IMR-90 (cell line): ENCODE results near the gene PARVB. TPM values are rescaled to one million over a fixed set of nuclear protein-coding genes. Genes with fewer than 3 reads are reported as not detected.

ENCODE experiments used
- ATAC-seq: fragments of 200-7000 bp; cut with Tn5 transposase; 2 replicates; pipeline ENCODE4 v1.9.1; 2020; ENCODE audit warnings: low read depth, mild to moderate bottlenecking, moderate library complexity
- BruUV-seq: library from RNA; stranded (reverse); fragments of 400-500 nt; replicated peaks from 2 replicates; lab custom pipeline; 2021; lab: Mats Ljungman, UMichigan
- CTCF ChIA-PET: fragments of 300-600 bp; formaldehyde crosslinking; extraction: SDS; loops from one replicate; lab custom pipeline; 2021; ENCODE audit warnings: antibody characterized with exemption; lab: Yijun Ruan, JAX
- POLR2A ChIA-PET: fragments of 300-600 bp; sonication (Branson Sonifier 250); formaldehyde crosslinking; loops from one replicate; lab custom pipeline; 2022; ENCODE audit warnings: antibody characterized with exemption; ENCODE audit not compliant: unreplicated experiment; lab: Charles Lee
- DNase-seq: peaks from one replicate; pipeline ENCODE4 v3.0.0; 2013
- H2AFZ ChIP-seq: replicated peaks from 2 replicates; pipeline ENCODE3; 2013; ENCODE audit warnings: low read length, mild to moderate bottlenecking; ENCODE audit not compliant: poor library complexity
- H2AK5ac ChIP-seq: 2 replicates; pipeline ENCODE4 v1.6.1; 2013; ENCODE audit warnings: low read depth, low read length, inconsistent platforms
- H2AK9ac ChIP-seq: replicated peaks from 2 replicates; pipeline ENCODE3; 2013; ENCODE audit warnings: mild to moderate bottlenecking, low read depth, low read length, moderate library complexity; ENCODE audit not compliant: poor library complexity
- H2BK120ac ChIP-seq: 2 replicates; pipeline ENCODE4 v1.6.1; 2013; ENCODE audit warnings: low read depth, low read length, inconsistent platforms
- H2BK15ac ChIP-seq: 3 replicates; pipeline ENCODE4 v1.6.1; 2013; ENCODE audit warnings: low read depth, low read length, inconsistent platforms
- H2BK20ac ChIP-seq: 2 replicates; pipeline ENCODE4 v1.6.1; 2013; ENCODE audit warnings: low read depth, mild to moderate bottlenecking, inconsistent platforms, low read length, moderate library complexity
- H2BK5ac ChIP-seq: 2 replicates; pipeline ENCODE4 v1.6.1; 2013; ENCODE audit warnings: mild to moderate bottlenecking, low read depth, low read length, inconsistent platforms; ENCODE audit not compliant: poor library complexity, severe bottlenecking
- H3K14ac ChIP-seq: replicated peaks from 2 replicates; pipeline ENCODE4 v1.6.1; 2013; ENCODE audit warnings: low read depth, low read length, inconsistent platforms
- H3K18ac ChIP-seq: 2 replicates; pipeline ENCODE4 v1.6.1; 2013; ENCODE audit warnings: low read depth, low read length, control low read depth
- H3K23ac ChIP-seq: 2 replicates; pipeline ENCODE4 v1.6.1; 2013; ENCODE audit warnings: low read depth, low read length, inconsistent platforms
- H3K27ac ChIP-seq: 2 replicates; pipeline ENCODE4 v1.5.1; 2013; ENCODE audit warnings: mild to moderate bottlenecking, control low read depth, low read length; ENCODE audit not compliant: insufficient read depth
- H3K27me3 ChIP-seq: 2 replicates; pipeline ENCODE4 v1.6.1; 2013; ENCODE audit warnings: low read length; ENCODE audit not compliant: control insufficient read depth, insufficient read depth
- H3K36me3 ChIP-seq: 2 replicates; pipeline ENCODE4 v1.6.1; 2013; ENCODE audit warnings: low read length, mixed read lengths; ENCODE audit not compliant: control insufficient read depth, insufficient read depth
- H3K4ac ChIP-seq: 2 replicates; pipeline ENCODE4 v1.6.1; 2013; ENCODE audit warnings: low read depth, low read length, inconsistent platforms
- H3K4me1 ChIP-seq: 2 replicates; pipeline ENCODE4 v1.6.1; 2013; ENCODE audit warnings: low read length, mixed read lengths; ENCODE audit not compliant: control insufficient read depth, insufficient read depth
- H3K4me2 ChIP-seq: 2 replicates; pipeline ENCODE4 v1.6.1; 2013; ENCODE audit warnings: low read depth, mild to moderate bottlenecking, control low read depth, low read length, moderate library complexity
- H3K4me3 ChIP-seq: 2 replicates; pipeline ENCODE4 v1.5.1; 2013; ENCODE audit warnings: low read depth, mild to moderate bottlenecking, control low read depth, low read length, moderate library complexity; ENCODE audit not compliant: insufficient read depth
- H3K56ac ChIP-seq: 2 replicates; pipeline ENCODE4 v1.6.1; 2013; ENCODE audit warnings: low read length, inconsistent platforms; ENCODE audit not compliant: insufficient read depth; ENCODE audit errors: extremely low read depth
- H3K79me1 ChIP-seq, 2 experiments: 2 replicates each; pipeline ENCODE4 v1.6.1; 2013; ENCODE audit warnings: low read length in 2 of 2, inconsistent platforms in 1 of 2, low read depth in 1 of 2
- H3K9ac ChIP-seq: 2 replicates; pipeline ENCODE4 v1.6.1; 2013; ENCODE audit warnings: low read depth, low read length, control low read depth
- H3K9me1 ChIP-seq: 2 replicates; pipeline ENCODE4 v1.6.1; 2013; ENCODE audit warnings: low read length, inconsistent platforms; ENCODE audit not compliant: insufficient read depth
- H3K9me3 ChIP-seq: 2 replicates; pipeline ENCODE4 v1.6.1; 2013; ENCODE audit warnings: low read length; ENCODE audit not compliant: control insufficient read depth, insufficient read depth
- H4K20me1 ChIP-seq: 2 replicates; pipeline ENCODE4 v1.6.1; 2013; ENCODE audit warnings: low read length, inconsistent platforms; ENCODE audit not compliant: insufficient read depth
- H4K5ac ChIP-seq: 2 replicates; pipeline ENCODE4 v1.6.1; 2013; ENCODE audit warnings: mild to moderate bottlenecking, low read depth, low read length, control low read depth
- H4K8ac ChIP-seq, 2 experiments: 2 replicates each; pipeline ENCODE4 v1.6.1; 2013; ENCODE audit warnings: low read depth in 2 of 2, low read length in 2 of 2, control low read depth in 1 of 2, inconsistent platforms in 1 of 2
- H4K91ac ChIP-seq: 2 replicates; pipeline ENCODE4 v1.6.1; 2013; ENCODE audit warnings: low read depth, low read length, inconsistent platforms; ENCODE audit not compliant: insufficient read depth
- BHLHE40 ChIP-seq: fragments of 150-350 bp; IDR thresholded peaks from 2 replicates; pipeline ENCODE4 v1.6.1; 2016; ENCODE audit warnings: mild to moderate bottlenecking, low read depth, low read length
- CEBPB ChIP-seq: IDR thresholded peaks from 2 replicates; pipeline ENCODE4 v1.6.1; 2012; ENCODE audit warnings: low read depth, low read length, improper control_type of control experiment
- CHD1 ChIP-seq: IDR thresholded peaks from 2 replicates; pipeline ENCODE4 v1.6.1; 2012; ENCODE audit warnings: low read depth, low read length, improper control_type of control experiment
- FOS ChIP-seq: fragments of 150-350 bp; IDR thresholded peaks from 2 replicates; pipeline ENCODE4 v1.6.1; 2016; ENCODE audit warnings: low read depth, low read length
- MAFK ChIP-seq: IDR thresholded peaks from 2 replicates; pipeline ENCODE4 v1.6.1; 2012; ENCODE audit warnings: low read depth, low read length, improper control_type of control experiment
- MAZ ChIP-seq: IDR thresholded peaks from 2 replicates; pipeline ENCODE4 v1.6.1; 2012; ENCODE audit warnings: low read depth, mild to moderate bottlenecking, low read length, improper control_type of control experiment, moderate library complexity, borderline replicate concordance
- MXI1 ChIP-seq: IDR thresholded peaks from 2 replicates; pipeline ENCODE4 v1.6.1; 2012; ENCODE audit warnings: low read depth, mild to moderate bottlenecking, low read length, moderate library complexity, borderline replicate concordance
- NFE2L2 ChIP-seq: fragments of 150-350 bp; IDR thresholded peaks from 2 replicates; pipeline ENCODE4 v1.6.1; 2016; ENCODE audit warnings: low read depth, mild to moderate bottlenecking, low read length
- POLR2A ChIP-seq: IDR thresholded peaks from 2 replicates; pipeline ENCODE4 v1.6.1; 2012; ENCODE audit warnings: mild to moderate bottlenecking, low read depth, low read length
- RAD21 ChIP-seq: IDR thresholded peaks from 2 replicates; pipeline ENCODE4 v1.6.1; 2012; ENCODE audit warnings: low read length, improper control_type of control experiment
- RCOR1 ChIP-seq: IDR thresholded peaks from 2 replicates; pipeline ENCODE4 v1.6.1; 2012; ENCODE audit warnings: mild to moderate bottlenecking, low read length, improper control_type of control experiment; ENCODE audit not compliant: insufficient replicate concordance
- RFX5 ChIP-seq: IDR thresholded peaks from 2 replicates; pipeline ENCODE4 v1.8.0; 2012; ENCODE audit warnings: low read depth, mild to moderate bottlenecking, low read length, moderate library complexity
- SMC3 ChIP-seq: fragments of 150-350 bp; IDR thresholded peaks from 2 replicates; pipeline ENCODE4 v1.6.1; 2016; ENCODE audit warnings: low read depth, mild to moderate bottlenecking, antibody characterized with exemption, low read length, moderate library complexity
- whole genome bisulfite sequencing, 2 experiments: methylation state at CpG; one replicate each; pipeline versions ENCODE4 v1.1.5 to v1.1.7; 2013; ENCODE audit warnings: missing lambda C conversion rate in 2 of 2; ENCODE audit not compliant: insufficient read length in 1 of 2; ENCODE audit errors: extremely low coverage in 2 of 2; 5-methylcytosine and 5-hydroxymethylcytosine counted together
- dilution Hi-C: fragments of 300-500 bp; cut with HindIII; formaldehyde crosslinking; loops from one replicate; pipeline ENCODE4 v1.14.3; 2018; ENCODE audit warnings: low sequenced_read_pairs; ENCODE audit not compliant: unreplicated experiment
- in situ Hi-C: fragments of 300-500 bp; cut with MboI; formaldehyde crosslinking; loops from 3 replicates; pipeline ENCODE4 v1.14.3; 2019; ENCODE audit warnings: low sequenced_read_pairs, inconsistent platforms, mixed read lengths
- intact Hi-C: fragments of 100-400 bp; cut with micrococcal nuclease; formaldehyde crosslinking; loops from 2 replicates; pipeline ENCODE4 v1.10.0; 2022
- polyA plus RNA-seq, 3 experiments: library from polyadenylated mRNA; depleted of rRNA; stranded (reverse); fragments of >200 nt; gene quantifications; 2 replicates each; pipeline ENCODE4 v1.2.3, GENCODE V29; 2012; ENCODE audit warnings: low replicate concordance in 1 of 3
- total RNA-seq: library from RNA; depleted of rRNA; stranded (reverse); fragments of >200 nt; gene quantifications from 2 replicates; pipeline ENCODE4 v1.2.3, GENCODE V29; 2012
- TF ChIP-seq, protein P1 (sequence below): fragments of 150-350 bp; IDR thresholded peaks from 2 replicates; pipeline ENCODE4 v1.6.1; 2016; ENCODE audit warnings: low read depth, mild to moderate bottlenecking, low read length, moderate library complexity, borderline replicate concordance
- TF ChIP-seq, protein P2 (sequence below): conservative IDR thresholded peaks from 2 replicates; pipeline ENCODE4 v1.5.1; 2012; ENCODE audit warnings: mild to moderate bottlenecking, low read depth, low read length, improper control_type of control experiment
- TF ChIP-seq, protein P3 (sequence below): fragments of 150-350 bp; IDR thresholded peaks from 2 replicates; pipeline ENCODE4 v1.6.1; 2017; ENCODE audit warnings: mild to moderate bottlenecking, antibody characterized with exemption, low read length, low read depth

The PARVB gene
- total and polyA plus RNA-seq, 2 of the 4 experiments (the other 2 are of a cell fraction), result 44.3 to 53.9 TPM

DNA sequence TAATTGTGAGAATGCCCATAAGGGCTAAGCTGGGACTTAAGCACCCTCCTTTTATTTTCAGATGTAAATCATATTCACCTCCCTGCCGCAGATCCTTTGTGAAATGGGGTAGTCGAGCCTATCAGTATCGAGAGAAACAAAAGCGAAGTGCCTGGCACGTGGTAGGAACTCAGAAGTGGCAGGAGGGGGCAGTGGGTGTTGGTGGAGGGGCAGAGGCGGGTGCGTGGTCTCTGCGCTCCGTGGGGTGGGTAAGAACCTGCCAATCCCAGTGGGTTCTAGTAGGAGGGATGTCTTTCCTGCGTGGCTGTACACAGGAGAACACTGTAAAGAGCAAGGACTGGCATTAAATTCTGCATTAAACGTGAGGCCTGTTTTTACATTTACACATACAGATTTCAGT is 21.8 kb upstream of the PARVB start:
- H3K23ac ChIP-seq, result no peak overlapping the region
- H3K27ac ChIP-seq, result no peak overlapping the region
- H3K9ac ChIP-seq, result no peak overlapping the region
- no peak overlapping the region for H4K8ac ChIP-seq
- H2BK120ac ChIP-seq, result no peak overlapping the region
- no peak overlapping the region for H2AK9ac ChIP-seq
- no peak overlapping the region for H4K91ac ChIP-seq
- H2AFZ ChIP-seq, result no peak overlapping the region
- no peak overlapping the region for H3K18ac ChIP-seq
- no peak overlapping the region for H2BK5ac ChIP-seq
- no peak for TF ChIP-seq BHLHE40
- TF ChIP-seq, protein P1, sequence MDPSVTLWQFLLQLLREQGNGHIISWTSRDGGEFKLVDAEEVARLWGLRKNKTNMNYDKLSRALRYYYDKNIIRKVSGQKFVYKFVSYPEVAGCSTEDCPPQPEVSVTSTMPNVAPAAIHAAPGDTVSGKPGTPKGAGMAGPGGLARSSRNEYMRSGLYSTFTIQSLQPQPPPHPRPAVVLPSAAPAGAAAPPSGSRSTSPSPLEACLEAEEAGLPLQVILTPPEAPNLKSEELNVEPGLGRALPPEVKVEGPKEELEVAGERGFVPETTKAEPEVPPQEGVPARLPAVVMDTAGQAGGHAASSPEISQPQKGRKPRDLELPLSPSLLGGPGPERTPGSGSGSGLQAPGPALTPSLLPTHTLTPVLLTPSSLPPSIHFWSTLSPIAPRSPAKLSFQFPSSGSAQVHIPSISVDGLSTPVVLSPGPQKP, result no peak
- no peak for TF ChIP-seq SMC3
- no peak for TF ChIP-seq CHD1
- no peak for TF ChIP-seq MXI1
- TF ChIP-seq RAD21, result no peak
- TF ChIP-seq, protein P2, sequence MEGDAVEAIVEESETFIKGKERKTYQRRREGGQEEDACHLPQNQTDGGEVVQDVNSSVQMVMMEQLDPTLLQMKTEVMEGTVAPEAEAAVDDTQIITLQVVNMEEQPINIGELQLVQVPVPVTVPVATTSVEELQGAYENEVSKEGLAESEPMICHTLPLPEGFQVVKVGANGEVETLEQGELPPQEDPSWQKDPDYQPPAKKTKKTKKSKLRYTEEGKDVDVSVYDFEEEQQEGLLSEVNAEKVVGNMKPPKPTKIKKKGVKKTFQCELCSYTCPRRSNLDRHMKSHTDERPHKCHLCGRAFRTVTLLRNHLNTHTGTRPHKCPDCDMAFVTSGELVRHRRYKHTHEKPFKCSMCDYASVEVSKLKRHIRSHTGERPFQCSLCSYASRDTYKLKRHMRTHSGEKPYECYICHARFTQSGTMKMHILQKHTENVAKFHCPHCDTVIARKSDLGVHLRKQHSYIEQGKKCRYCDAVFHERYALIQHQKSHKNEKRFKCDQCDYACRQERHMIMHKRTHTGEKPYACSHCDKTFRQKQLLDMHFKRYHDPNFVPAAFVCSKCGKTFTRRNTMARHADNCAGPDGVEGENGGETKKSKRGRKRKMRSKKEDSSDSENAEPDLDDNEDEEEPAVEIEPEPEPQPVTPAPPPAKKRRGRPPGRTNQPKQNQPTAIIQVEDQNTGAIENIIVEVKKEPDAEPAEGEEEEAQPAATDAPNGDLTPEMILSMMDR, result no peak
- TF ChIP-seq CEBPB, result no peak
- no peak for TF ChIP-seq MAZ
- no peak for TF ChIP-seq MAFK
- TF ChIP-seq NFE2L2, result no peak
- TF ChIP-seq RCOR1, result no peak
- TF ChIP-seq RFX5, result no peak
- TF ChIP-seq POLR2A, result no peak
- TF ChIP-seq, protein P3, sequence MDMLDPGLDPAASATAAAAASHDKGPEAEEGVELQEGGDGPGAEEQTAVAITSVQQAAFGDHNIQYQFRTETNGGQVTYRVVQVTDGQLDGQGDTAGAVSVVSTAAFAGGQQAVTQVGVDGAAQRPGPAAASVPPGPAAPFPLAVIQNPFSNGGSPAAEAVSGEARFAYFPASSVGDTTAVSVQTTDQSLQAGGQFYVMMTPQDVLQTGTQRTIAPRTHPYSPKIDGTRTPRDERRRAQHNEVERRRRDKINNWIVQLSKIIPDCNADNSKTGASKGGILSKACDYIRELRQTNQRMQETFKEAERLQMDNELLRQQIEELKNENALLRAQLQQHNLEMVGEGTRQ, result no peak
- no peak for TF ChIP-seq FOS
- H4K5ac ChIP-seq, result no peak overlapping the region
- ChIA-PET CTCF (interaction anchor here (1.4 kb wide), 1 partner anchor 9 kb away, joined by 7 read pairs; no protein-coding TSS in a partner anchor), POLR2A (no interaction called here)
- H2AK5ac ChIP-seq, result no peak overlapping the region
- ATAC-seq (no peak), DNase-seq (no peak)
- H3K4me1 ChIP-seq, result no peaks in the 10 kb centered on the region
- H3K4me2 ChIP-seq, result no peak overlapping the region
- intact Hi-C loops, result no loop called here
- H3K4ac ChIP-seq, result no peak overlapping the region
- no peak overlapping the region for H3K14ac ChIP-seq
- no peak overlapping the region for H3K56ac ChIP-seq
- no peaks in the 10 kb centered on the region for H3K27me3 ChIP-seq
- no peaks in the 10 kb centered on the region for H3K79me1 ChIP-seq
- H3K4me3 ChIP-seq, result no peak overlapping the region
- in situ Hi-C loops, result no loop called here
- peaks cover 13% of the 10 kb centered on the region; the same call in 1 of the 2 replicates for H3K36me3 ChIP-seq
- no TSS peak for BruUV-seq
- WGBS, 2 experiments, result 87% methylated on average over 3 of the region's 11 CpGs; no CpG with 5 or more reads in 1 of the 2 experiments
- dilution Hi-C loops, result no loop called here
- H4K20me1 ChIP-seq, result no peaks in the 10 kb centered on the region
- no peaks in the 10 kb centered on the region for H3K9me1 ChIP-seq
- H2BK15ac ChIP-seq, result no peak overlapping the region
- H3K9me3 ChIP-seq, result peaks cover 7% of the 10 kb centered on the region
- no peak overlapping the region for H2BK20ac ChIP-seq
